C4-2B (cell line): Measurements from ENCODE around the gene FGF23.

Experiments
- CTCF ChIP-seq: fragments of 450-650 bp; conservative IDR thresholded peaks from 2 replicates; pipeline ENCODE4 v1.5.1; 2017; ENCODE audit warnings: mild to moderate bottlenecking
- ZFX ChIP-seq: fragments of 450-650 bp; IDR thresholded peaks from 2 replicates; pipeline ENCODE4 v1.6.1; 2017

- no peak for TF ChIP-seq CTCF
- no peak for TF ChIP-seq ZFX
Observed at GRCh38 chr12:4355156-4356040, 24.1 kb downstream of the FGF23 start.
